Stimulated activated CD4-positive, alpha-beta T cell treated with anti-CD3 and anti-CD28 coated beads, TNF-alpha, amount 100 ng/mL, for 4 hours (primary cell): ENCODE results near the gene PRPSAP1.
"Not testable (repeated sequence)": the region's sequence is repeated elsewhere in the genome, so short reads cannot be mapped to it uniquely, and the experiment has no call there.

Source experiments
- DNase-seq, 3 experiments: peaks; one replicate each; pipeline ENCODE4 v3.0.0-alpha.2; 2020; ENCODE audit warnings: low read depth in 3 of 3

PRPSAP1 gene

GRCh38 chr17:76326306-76326705, 27.4 kb downstream of the PRPSAP1 start:
- no peak for DNase-seq

- no peak for DNase-seq
Observed at GRCh38 chr17:76318586-76318985, 35.1 kb downstream of the PRPSAP1 start.

GRCh38 chr17:76317535-76317934, 36.2 kb downstream of the PRPSAP1 start:
- DNase-seq, result no peak

GRCh38 chr17:76314392-76315227, 39.1 kb downstream of the PRPSAP1 start:
- DNase-seq, result no peak

- DNase-seq, result no peak
Observed at GRCh38 chr17:76312735-76313134, 41.0 kb downstream of the PRPSAP1 start.

GRCh38 chr17:76309461-76309860, 44.3 kb downstream of the PRPSAP1 start:
- no peak for DNase-seq

GRCh38 chr17:76307966-76308338, 45.8 kb downstream of the PRPSAP1 start, which contains the start of gene QRICH2:
TSS of gene QRICH2 (minus strand) at chr17:76308276. CDS start at chr17:76307998, 278 bp downstream.
- DNase-seq, result no peak

- DNase-seq, result no peak
Observed at GRCh38 chr17:76307299-76307965, 46.3 kb downstream of the PRPSAP1 start.

GRCh38 chr17:76305135-76305454, 48.6 kb downstream of the PRPSAP1 start:
- DNase-seq, result not testable (repeated sequence)

GRCh38 chr17:76304226-76305134, 49.2 kb downstream of the PRPSAP1 start:
- no peak for DNase-seq

- no peak for DNase-seq
Observed at GRCh38 chr17:76297436-76297835, 56.3 kb downstream of the PRPSAP1 start.

GRCh38 chr17:76296889-76297288, 56.8 kb downstream of the PRPSAP1 start:
- no peak for DNase-seq

GRCh38 chr17:76296186-76296585, 57.5 kb downstream of the PRPSAP1 start:
- no peak for DNase-seq

GRCh38 chr17:76293106-76293505, 60.6 kb downstream of the PRPSAP1 start:
- no peak for DNase-seq

- no peak for DNase-seq
Observed at GRCh38 chr17:76292567-76292966, 61.1 kb downstream of the PRPSAP1 start.

- DNase-seq, result no peak
Observed at GRCh38 chr17:76281573-76282371, 71.9 kb downstream of the PRPSAP1 start.

GRCh38 chr17:76280650-76281049, 73.1 kb downstream of the PRPSAP1 start:
- no peak for DNase-seq

- DNase-seq, result no peak
Observed at GRCh38 chr17:76279742-76280287, 73.9 kb downstream of the PRPSAP1 start.

- DNase-seq, result peak; percentile 75 to 81 (median 80)
Observed at GRCh38 chr17:76278952-76279741, 74.6 kb downstream of the PRPSAP1 start.

- no peak for DNase-seq
Observed at GRCh38 chr17:76278268-76278908, 75.3 kb downstream of the PRPSAP1 start.
